Liver (tissue), 9 donors: Measurements from ENCODE around the gene LRRC61. TPM values are rescaled to one million over a fixed set of nuclear protein-coding genes. Genes with fewer than 3 reads are reported as not detected.

Source experiments
- DNase-seq: peaks from one replicate; pipeline ENCODE4 v3.0.0-alpha.2; 2017; ENCODE audit warnings: low spot score
- H3K27ac ChIP-seq, 2 donors: one replicate each; pipeline ENCODE4 v1.7.0; 2013; ENCODE audit warnings: inconsistent platforms in 2 of 2, low read length in 2 of 2, control low read depth in 1 of 2, low read depth in 1 of 2, mild to moderate bottlenecking in 1 of 2
- H3K27me3 ChIP-seq, 4 donors: one replicate each; pipeline versions ENCODE4 v1.6.1 to v1.7.0; 2013; ENCODE audit warnings: low read length in 3 of 4, inconsistent platforms in 1 of 4, mild to moderate bottlenecking in 1 of 4, moderate library complexity in 1 of 4; ENCODE audit not compliant: control insufficient read depth in 4 of 4, insufficient read depth in 4 of 4
- H3K36me3 ChIP-seq, 4 donors: one replicate each; pipeline versions ENCODE4 v1.6.1 to v1.7.0; 2013; ENCODE audit warnings: low read length in 3 of 4, mild to moderate bottlenecking in 3 of 4, low read depth in 1 of 4, moderate library complexity in 1 of 4; ENCODE audit not compliant: control insufficient read depth in 4 of 4, insufficient read depth in 3 of 4
- H3K4me1 ChIP-seq, 4 donors: one replicate each; pipeline versions ENCODE4 v1.6.1 to v1.7.0; 2013; ENCODE audit warnings: low read length in 3 of 4, mild to moderate bottlenecking in 3 of 4, moderate library complexity in 1 of 4; ENCODE audit not compliant: control insufficient read depth in 4 of 4, insufficient read depth in 4 of 4
- H3K4me3 ChIP-seq, 3 donors: one replicate each; pipeline versions ENCODE4 v1.6.1 to v1.7.0; 2013; ENCODE audit warnings: low read length in 3 of 3, control low read depth in 1 of 3, low read depth in 1 of 3, mild to moderate bottlenecking in 1 of 3
- H3K9ac ChIP-seq, 2 donors: one replicate each; pipeline ENCODE4 v1.7.0; 2013; ENCODE audit warnings: low read length in 2 of 2, mild to moderate bottlenecking in 2 of 2, moderate library complexity in 2 of 2, control low read depth in 1 of 2, low read depth in 1 of 2
- H3K9me3 ChIP-seq, 4 donors: one replicate each; pipeline versions ENCODE4 v1.6.1 to v1.7.0; 2013; ENCODE audit warnings: low read length in 3 of 4; ENCODE audit not compliant: control insufficient read depth in 4 of 4
- ATF3 ChIP-seq: IDR thresholded peaks from 2 replicates; pipeline ENCODE4 v1.6.1; 2016; ENCODE audit warnings: antibody characterized with exemption
- CTCF ChIP-seq: fragments of 150-350 bp; IDR thresholded peaks from 2 replicates; pipeline ENCODE4 v1.5.1; 2017; ENCODE audit warnings: improper control_type of control experiment, low read depth, low read length; ENCODE audit not compliant: missing input control
- EGR1 ChIP-seq, 2 donors: IDR thresholded peaks; 2 replicates each; pipeline ENCODE4 v1.6.1; 2016 to 2018; ENCODE audit warnings: antibody characterized with exemption in 2 of 2, low read depth in 2 of 2
- FOXA1 ChIP-seq: IDR thresholded peaks from 2 replicates; pipeline ENCODE4 v1.6.1; 2016; ENCODE audit warnings: antibody characterized with exemption
- FOXA2 ChIP-seq: IDR thresholded peaks from 2 replicates; pipeline ENCODE4 v1.6.1; 2016; ENCODE audit warnings: antibody characterized with exemption
- GABPA ChIP-seq, 2 donors: IDR thresholded peaks in 1 of 2; conservative IDR thresholded peaks in 1 of 2; 2 replicates each; pipeline ENCODE4 v1.6.1; 2016; ENCODE audit warnings: antibody characterized with exemption in 2 of 2, mild to moderate bottlenecking in 1 of 2, moderate library complexity in 1 of 2
- HNF4A ChIP-seq, 2 donors: conservative IDR thresholded peaks; 2 replicates each; pipeline ENCODE4 v1.6.1; 2016; ENCODE audit warnings: antibody characterized with exemption in 2 of 2, mild to moderate bottlenecking in 2 of 2
- HNF4G ChIP-seq: IDR thresholded peaks from 2 replicates; pipeline ENCODE4 v1.6.1; 2016; ENCODE audit warnings: antibody characterized with exemption
- JUND ChIP-seq, 2 donors: IDR thresholded peaks; 2 replicates each; pipeline ENCODE4 v1.6.1; 2016; ENCODE audit warnings: antibody characterized with exemption in 2 of 2
- MAX ChIP-seq: IDR thresholded peaks from 2 replicates; pipeline ENCODE4 v1.6.1; 2016; ENCODE audit warnings: antibody characterized with exemption
- NR2F2 ChIP-seq: IDR thresholded peaks from 2 replicates; pipeline ENCODE4 v1.6.1; 2016; ENCODE audit warnings: antibody characterized with exemption
- RAD21 ChIP-seq, 2 donors: IDR thresholded peaks; 2 replicates each; pipeline ENCODE4 v1.6.1; 2016; ENCODE audit warnings: antibody characterized with exemption in 2 of 2, mild to moderate bottlenecking in 2 of 2
- REST ChIP-seq: IDR thresholded peaks from 2 replicates; pipeline ENCODE4 v1.6.1; 2016; ENCODE audit warnings: antibody characterized with exemption, mild to moderate bottlenecking
- RXRA ChIP-seq, 2 donors: IDR thresholded peaks; 2 replicates each; pipeline ENCODE4 v1.6.1; 2017 to 2018; ENCODE audit warnings: antibody characterized with exemption in 2 of 2, mild to moderate bottlenecking in 1 of 2
- SP1 ChIP-seq: IDR thresholded peaks from 2 replicates; pipeline ENCODE4 v1.6.1; 2018; ENCODE audit warnings: antibody characterized with exemption, mild to moderate bottlenecking
- TAF1 ChIP-seq: conservative IDR thresholded peaks from 2 replicates; pipeline ENCODE4 v1.6.1; 2016; ENCODE audit warnings: antibody characterized with exemption, mild to moderate bottlenecking
- YY1 ChIP-seq: IDR thresholded peaks from 2 replicates; pipeline ENCODE4 v1.6.1; 2016; ENCODE audit warnings: antibody characterized with exemption, mild to moderate bottlenecking
- ZBTB33 ChIP-seq: IDR thresholded peaks from 2 replicates; pipeline ENCODE4 v1.6.1; 2016; ENCODE audit warnings: antibody characterized with exemption
- WGBS: extraction: QIAGEN DNeasy Blood & Tissue Kit; methylation state at CpG from one replicate; pipeline ENCODE4 v1.1.7; 2013; 5-methylcytosine and 5-hydroxymethylcytosine counted together
- polyA plus RNA-seq, 2 donors: library from polyadenylated mRNA; stranded (reverse) in 1 of 2; unstranded in 1 of 2; fragments of 200-250 nt in 1 of 2; fragments of >200 nt in 1 of 2; fragmentation: Nextera tagmentation in 1 of 2; extraction: Ambion mirVana in 1 of 2; gene quantifications; one replicate each; pipeline versions ENCODE4 v1.2.1 to v1.2.3, GENCODE V29; 2013 to 2015
- total RNA-seq, 2 donors: library from RNA; depleted of rRNA; stranded (reverse); fragments of >200 nt; gene quantifications; one replicate each; pipeline ENCODE4 v1.2.3, GENCODE V29; 2014
- donor health status: healthy.
- donor health status: healthy.
- donor health status: healthy.
- donor health status: healthy.
- donor health status: healthy.

Gene LRRC61
- total and polyA plus RNA-seq, 4 donors: 12.0 to 21.0 (median 15.6) TPM

GRCh38 chr7:150324373-150324961, 1.3 kb downstream of the LRRC61 start:
- Histone ChIP-seq H3K27ac (peak overlapping the region; percentile 84 to 96), H3K4me3 (peak overlapping the region; percentile 59 to 82 (median 75)), H3K9ac (peak overlapping the region; percentile 43 to 98), H3K27me3 (no peaks in the 10 kb centered on the region), H3K4me1 (peaks cover 6 to 47% (median 28%) of the 10 kb centered on the region in 4 donors), H3K36me3 (peaks cover 2 to 16% (median 10%) of the 10 kb centered on the region in 4 donors), H3K9me3 (no peaks in the 10 kb centered on the region)
- no peak for DNase-seq
- 31% methylated on average over 12 of the region's 12 CpGs for WGBS
- TF ChIP-seq FOXA2: no peak
- TF ChIP-seq TAF1: peak; percentile 69
- TF ChIP-seq NR2F2: peak; percentile 85
- no peak for TF ChIP-seq FOXA1
- TF ChIP-seq CTCF: no peak
- peak; percentile 67 for TF ChIP-seq REST
- TF ChIP-seq RXRA (IDR thresholded peaks at IDR 0.05): peak; percentile 57 to 61
- TF ChIP-seq GABPA (IDR thresholded peaks at IDR 0.05 in 1 of 2, conservative IDR thresholded peaks at IDR 0.05 in 1 of 2): peak in 1 of 2 donors; percentile 77
- peak; percentile 60 for TF ChIP-seq YY1
- TF ChIP-seq EGR1 (IDR thresholded peaks at IDR 0.05; ENCODE audit: low read depth in 2 of 2): peak; percentile 36 to 78
- peak; percentile 43 for TF ChIP-seq HNF4G
- peak; percentile 66 for TF ChIP-seq SP1
- no peak for TF ChIP-seq ATF3
- TF ChIP-seq ZBTB33: no peak
- TF ChIP-seq RAD21 (IDR thresholded peaks at IDR 0.05): peak; percentile 27 to 43
- TF ChIP-seq JUND (IDR thresholded peaks at IDR 0.05): no peak
- peak; percentile 75 to 77 for TF ChIP-seq HNF4A (conservative IDR thresholded peaks at IDR 0.05)
- TF ChIP-seq MAX: peak; percentile 50
